IPS-18c (cell line): ENCODE measurements around the gene PPP1CA.
A peak's percentile ranks its signal among the peaks of the same experiment; 100 is the strongest.
"Not testable (repeated sequence)": the region's sequence is repeated elsewhere in the genome, so short reads cannot be mapped to it uniquely, and the experiment has no call there.

Experiments used
- H3K4me3 ChIP-seq: 2 replicates; pipeline ENCODE4 v1.7.0; 2013; ENCODE audit warnings: low read depth, mild to moderate bottlenecking, low read length, moderate library complexity; ENCODE audit not compliant: insufficient read depth
- H3K9me3 ChIP-seq: one replicate; pipeline ENCODE4 v1.6.1; 2013; ENCODE audit warnings: mild to moderate bottlenecking, low read length, moderate library complexity; ENCODE audit not compliant: control insufficient read depth, insufficient read depth

PPP1CA gene

GRCh38 chr11:67436459-67437081 is 34.9 kb upstream of the PPP1CA start:
- H3K4me3 ChIP-seq: no peak overlapping the region
- H3K9me3 ChIP-seq: peaks cover 4% of the 10 kb centered on the region

GRCh38 chr11:67435727-67436458 is 34.2 kb upstream of the PPP1CA start:
- Histone ChIP-seq H3K9me3 (peaks cover 2% of the 10 kb centered on the region), H3K4me3 (no peak overlapping the region)

GRCh38 chr11:67435031-67435726 is 33.5 kb upstream of the PPP1CA start:
- no peaks in the 10 kb centered on the region for H3K9me3 ChIP-seq
- no peak overlapping the region for H3K4me3 ChIP-seq

GRCh38 chr11:67434395-67434881 is 32.8 kb upstream of the PPP1CA start:
- no peaks in the 10 kb centered on the region for H3K9me3 ChIP-seq
- no peak overlapping the region for H3K4me3 ChIP-seq

GRCh38 chr11:67433536-67434394 is 32.1 kb upstream of the PPP1CA start:
- H3K9me3 ChIP-seq: no peaks in the 10 kb centered on the region
- H3K4me3 ChIP-seq: no peak overlapping the region

- no peak overlapping the region for H3K4me3 ChIP-seq
- no peaks in the 10 kb centered on the region for H3K9me3 ChIP-seq
Measured at GRCh38 chr11:67432655-67433349, 31.1 kb upstream of the PPP1CA start.

GRCh38 chr11:67431346-67432249 is 29.9 kb upstream of the PPP1CA start:
- no peaks in the 10 kb centered on the region for H3K9me3 ChIP-seq

GRCh38 chr11:67429722-67430121 is 28.1 kb upstream of the PPP1CA start:
- H3K9me3 ChIP-seq: no peaks in the 10 kb centered on the region
- H3K4me3 ChIP-seq: no peak overlapping the region

More at GRCh38 chr11:67431346-67432249, 29.9 kb upstream of the PPP1CA start:
- no peak overlapping the region for H3K4me3 ChIP-seq

GRCh38 chr11:67429038-67429668 is 27.5 kb upstream of the PPP1CA start:
- Histone ChIP-seq H3K9me3 (no peaks in the 10 kb centered on the region), H3K4me3 (peak overlapping the region; percentile 96)

GRCh38 chr11:67428052-67429001 is 26.7 kb upstream of the PPP1CA start, which contains the start of gene RPS6KB2:
RPS6KB2 (plus strand) TSS chr11:67428494; CDS start chr11:67428546, 52 bp downstream.
- Histone ChIP-seq H3K9me3 (no peaks in the 10 kb centered on the region), H3K4me3 (peak within 1 kb of the TSS; percentile 96)

- not testable (repeated sequence) for H3K9me3 ChIP-seq
- H3K4me3 ChIP-seq: peak overlapping the region; percentile 96; the same call in 1 of the 2 replicates
Measured at GRCh38 chr11:67427364-67427859, 25.8 kb upstream of the PPP1CA start.

- Histone ChIP-seq H3K4me3 (no peak overlapping the region), H3K9me3 (peaks cover 5% of the 10 kb centered on the region)
Measured at GRCh38 chr11:67423891-67424613, 22.4 kb upstream of the PPP1CA start.

GRCh38 chr11:67423466-67423865 is 21.8 kb upstream of the PPP1CA start:
- no peak overlapping the region for H3K4me3 ChIP-seq
- peaks cover 5% of the 10 kb centered on the region for H3K9me3 ChIP-seq

- H3K9me3 ChIP-seq: peaks cover 5% of the 10 kb centered on the region
- H3K4me3 ChIP-seq: no peak overlapping the region
Measured at GRCh38 chr11:67422891-67423290, 21.2 kb upstream of the PPP1CA start.
